LoVo (cell line): Measurements from ENCODE around the gene DCTN5.
"Not testable (repeated sequence)": the region's sequence is repeated elsewhere in the genome, so short reads cannot be mapped to it uniquely, and the experiment has no call there.

ENCODE experiments used
- DNase-seq: peaks from one replicate; pipeline ENCODE4 v3.0.0-alpha.2; 2016; ENCODE audit warnings: low spot score

DCTN5 gene

DNA sequence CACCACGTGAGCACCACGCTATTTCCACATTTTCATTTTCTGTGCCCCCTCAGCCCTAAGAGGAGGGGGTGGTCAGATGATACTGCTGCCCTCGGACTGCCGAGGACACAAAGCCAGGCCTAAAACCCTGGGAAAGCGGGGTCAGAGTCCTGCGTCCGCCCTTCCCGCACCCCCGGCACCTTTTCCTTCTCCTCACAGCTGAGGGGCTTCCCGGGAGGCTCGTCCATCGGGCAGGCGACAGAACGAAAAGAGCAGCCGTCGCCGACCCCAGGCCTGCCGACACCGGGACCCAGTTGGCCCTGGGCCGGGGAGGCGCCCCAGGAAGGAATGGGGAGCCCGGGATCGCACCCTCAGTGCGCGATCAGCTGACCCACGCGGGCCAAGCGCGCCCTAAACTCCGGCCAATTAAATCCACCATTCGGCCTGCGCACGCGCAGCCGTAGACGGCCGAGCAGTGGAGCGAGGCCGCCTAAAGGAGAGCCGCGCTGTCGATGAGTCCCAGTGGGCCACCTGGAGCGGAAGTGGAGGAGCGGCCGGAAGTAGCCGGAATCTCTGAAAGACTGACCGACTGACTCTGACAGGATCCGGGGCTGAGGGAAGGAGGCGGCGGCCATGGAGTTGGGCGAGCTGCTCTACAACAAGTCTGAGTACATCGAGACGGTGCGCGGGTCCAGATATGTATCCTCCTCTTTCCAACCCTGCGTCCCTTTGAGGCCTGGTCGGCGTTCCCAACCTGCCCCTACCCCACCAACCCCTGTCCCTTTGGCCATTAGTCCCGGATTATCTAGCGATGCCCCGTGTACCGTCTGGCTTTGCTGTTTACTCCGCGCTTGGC, at the start of gene DCTN5, which contains the start of gene PALB2:
DCTN5 (plus strand) TSS at position 536 of the 835 bp plus-strand sequence; CDS start at position 613, 77 bp downstream.
PALB2 (minus strand) TSS at position 380 of the 835 bp plus-strand sequence; CDS start at position 227, 153 bp downstream.
- peak; percentile 96 for DNase-seq

DNA sequence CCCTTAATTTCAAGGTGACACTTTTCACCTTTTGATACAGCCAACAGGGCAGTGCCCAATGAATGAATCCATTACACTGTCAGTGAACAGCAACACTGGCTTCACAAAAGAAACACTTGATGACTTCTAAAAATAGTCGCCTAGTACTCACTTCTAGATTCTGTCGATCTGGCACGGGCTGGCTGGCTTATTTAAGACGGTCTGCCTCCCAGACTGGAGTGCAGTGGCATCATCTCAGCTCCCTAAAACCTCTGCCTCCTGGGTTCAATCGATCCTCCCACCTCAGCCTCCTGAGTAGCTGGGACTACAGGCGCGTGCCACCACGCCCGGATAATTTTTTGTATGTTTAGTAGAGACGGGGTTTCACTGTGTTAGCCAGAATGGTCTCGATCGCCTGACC, 47.1 kb upstream of the DCTN5 start:
- DNase-seq = no peak

- peak; percentile 48 for DNase-seq
These were observed 45.9 kb upstream of the DCTN5 start for GRCh38 chr16:23595246-23595950.

DNA sequence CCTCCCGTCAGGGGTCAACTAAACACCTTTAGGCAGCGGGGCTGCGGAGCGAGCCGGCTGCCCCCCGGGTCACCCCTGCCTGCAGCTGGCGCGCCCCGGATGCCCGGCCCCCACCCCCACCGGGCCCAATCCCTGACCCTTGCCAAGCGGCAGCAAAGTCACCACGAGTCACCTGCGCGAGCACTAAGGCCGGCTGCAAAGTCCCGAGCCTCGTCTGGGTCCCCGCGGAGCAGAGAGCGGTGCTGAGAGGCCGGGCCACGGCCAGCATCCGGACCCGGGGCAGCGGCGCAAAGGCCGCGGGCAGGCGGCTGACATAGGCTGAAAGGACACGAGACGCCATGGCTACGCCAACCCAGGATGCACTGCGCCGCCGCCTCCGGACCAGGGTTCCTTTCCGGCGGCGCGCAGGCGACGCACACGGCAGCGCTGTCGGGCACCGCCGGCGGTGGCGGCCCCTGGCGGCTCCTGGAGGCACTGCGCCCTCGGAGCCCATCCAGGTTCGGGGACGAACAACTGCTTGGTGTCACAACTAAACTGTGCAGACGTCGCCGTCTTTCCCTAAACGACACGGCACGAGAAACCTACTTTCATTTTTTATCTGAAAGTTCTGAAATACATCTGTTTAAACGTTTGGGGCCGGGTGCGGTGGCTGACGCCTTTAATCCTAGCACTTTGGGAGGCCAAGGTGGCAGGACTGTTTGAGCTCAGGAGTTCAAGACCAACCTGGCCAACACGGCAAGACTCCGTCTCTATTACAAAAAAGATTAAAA, 45.1 kb upstream of the DCTN5 start, which contains the start of gene NDUFAB1:
NDUFAB1 (minus strand) TSS at position 366 of the 770 bp plus-strand sequence; CDS start at position 340, 26 bp downstream.
- peak; percentile 92 for DNase-seq

- DNase-seq = peak; percentile 61
These were observed 44.1 kb upstream of the DCTN5 start for GRCh38 chr16:23597003-23597756.

DNA sequence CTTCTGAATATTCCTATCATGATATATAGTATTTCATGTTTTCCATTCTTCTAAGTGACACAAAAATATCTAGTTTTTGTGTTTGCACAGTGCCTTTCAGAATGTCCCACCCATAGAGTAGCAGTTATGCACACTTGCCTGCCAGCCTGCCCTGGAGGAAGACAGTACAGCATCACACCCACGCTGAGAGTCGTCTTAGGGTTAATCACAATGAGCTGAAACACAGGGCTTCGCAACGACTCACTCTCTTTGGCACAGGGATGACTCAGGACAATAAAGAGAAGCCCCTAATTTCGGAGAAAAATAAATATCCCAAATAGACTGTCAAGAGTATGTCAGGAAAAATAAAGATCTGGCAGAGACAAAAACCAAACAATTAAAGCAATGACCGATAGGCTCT, 33.5 kb upstream of the DCTN5 start:
- no peak for DNase-seq

DNA sequence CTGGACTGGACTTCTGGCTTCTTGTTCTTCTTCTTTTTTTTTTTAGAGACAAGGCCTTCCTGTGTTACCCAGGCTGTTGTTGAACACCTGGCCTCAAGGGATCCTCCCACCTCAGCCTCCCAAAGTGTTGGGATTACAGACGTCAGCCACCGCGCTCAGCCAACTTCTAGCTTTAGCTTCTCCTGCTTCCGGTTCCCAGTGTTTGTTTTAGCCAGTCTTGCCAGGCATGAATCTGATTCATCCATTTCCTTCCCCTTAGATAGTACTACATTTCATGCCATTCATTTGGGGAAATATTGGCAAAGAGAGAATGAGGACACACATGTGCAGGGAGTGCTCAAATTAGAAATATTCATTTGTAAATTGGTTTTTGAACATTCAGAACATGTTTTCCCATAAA, 33.1 kb upstream of the DCTN5 start:
- no peak for DNase-seq

GRCh38 chr16:23609929-23610328, 31.3 kb upstream of the DCTN5 start:
- no peak for DNase-seq

- not testable (repeated sequence) for DNase-seq
These were observed 30.4 kb upstream of the DCTN5 start for GRCh38 chr16:23610905-23611304.

GRCh38 chr16:23611936-23612335, 29.3 kb upstream of the DCTN5 start:
- DNase-seq = no peak

DNA sequence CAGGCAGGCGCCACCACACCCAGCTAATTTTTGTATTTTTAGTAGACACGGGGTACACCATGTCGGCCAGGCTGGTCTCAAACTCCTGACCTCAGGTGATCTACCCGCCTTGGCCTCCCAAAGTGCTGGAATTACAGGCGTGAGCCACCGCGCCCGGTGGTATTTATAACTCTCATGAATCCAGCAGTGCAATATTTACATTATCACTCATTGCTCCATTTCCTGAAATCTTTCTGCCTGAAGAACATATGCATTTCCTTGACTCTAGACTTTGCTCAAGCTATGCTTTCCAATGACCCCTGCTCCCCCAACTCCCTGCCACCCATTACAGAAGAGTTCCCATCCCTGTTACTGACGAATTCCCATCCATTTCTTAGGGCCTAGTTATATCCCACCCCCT, 25.5 kb upstream of the DCTN5 start:
- no peak for DNase-seq

DNA sequence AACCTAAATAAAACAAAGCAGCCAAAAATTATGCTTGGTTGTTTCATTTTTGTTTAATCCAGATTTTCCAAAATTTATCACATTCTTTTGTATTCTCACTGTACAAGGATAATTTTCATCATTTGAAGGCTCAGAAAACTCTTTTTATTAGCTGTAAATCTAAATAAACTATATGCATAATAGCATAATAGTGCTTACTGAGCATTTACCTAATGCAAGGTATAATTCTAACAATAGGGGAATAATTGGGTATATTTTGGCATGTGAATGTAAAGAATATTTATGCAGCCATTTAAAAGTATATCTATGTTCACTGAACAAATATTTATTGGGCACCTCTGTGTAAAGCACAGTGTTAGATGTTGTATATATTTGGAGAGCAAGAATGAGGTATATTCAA, 17.2 kb upstream of the DCTN5 start:
- DNase-seq = no peak

- no peak for DNase-seq
These were observed 11.8 kb upstream of the DCTN5 start for GRCh38 chr16:23629516-23629915.

DNA sequence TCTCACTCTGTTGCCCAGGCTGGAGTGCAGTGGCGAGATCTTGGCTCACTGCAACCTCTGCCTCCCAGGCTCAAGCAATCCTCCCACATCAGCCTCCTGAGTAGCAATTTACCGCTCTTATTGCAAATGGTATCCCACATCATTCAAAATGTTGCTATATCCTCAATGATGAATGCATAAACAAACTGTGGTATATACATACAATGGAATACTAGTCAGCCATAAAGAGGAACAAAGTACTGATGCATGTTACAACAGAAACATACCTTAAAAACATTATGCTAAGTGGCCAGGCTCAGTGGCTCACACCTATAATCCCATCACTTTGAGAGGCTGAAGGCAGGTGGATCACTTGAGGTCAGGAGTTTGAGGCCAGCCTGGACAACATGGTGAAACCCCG, 9.4 kb upstream of the DCTN5 start:
- not testable (repeated sequence) for DNase-seq

- no peak for DNase-seq
These were observed 6.7 kb upstream of the DCTN5 start for GRCh38 chr16:23634461-23635036.

DNA sequence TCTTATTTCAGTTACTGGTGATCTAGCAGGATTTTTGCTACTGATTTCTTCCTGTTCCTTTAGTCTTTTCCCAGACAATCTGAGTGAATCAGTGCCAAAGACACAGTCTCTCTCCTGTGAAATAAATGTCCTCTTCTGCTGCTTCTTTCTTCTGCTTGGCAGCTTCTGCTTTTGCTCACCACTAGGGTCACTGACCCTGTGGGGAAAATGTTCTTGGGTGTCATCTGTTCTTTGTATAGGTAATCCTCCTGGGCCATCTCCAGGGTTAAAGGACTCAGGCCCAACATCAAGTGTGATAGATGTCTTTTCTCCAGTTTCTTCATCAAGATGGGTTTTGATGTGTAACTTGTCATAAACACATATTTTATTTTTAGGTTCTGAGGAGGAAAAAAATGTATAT, 5.3 kb upstream of the DCTN5 start:
- no peak for DNase-seq

GRCh38 chr16:23640615-23640930, 693 bp upstream of the DCTN5 start:
- DNase-seq = no peak

DNA sequence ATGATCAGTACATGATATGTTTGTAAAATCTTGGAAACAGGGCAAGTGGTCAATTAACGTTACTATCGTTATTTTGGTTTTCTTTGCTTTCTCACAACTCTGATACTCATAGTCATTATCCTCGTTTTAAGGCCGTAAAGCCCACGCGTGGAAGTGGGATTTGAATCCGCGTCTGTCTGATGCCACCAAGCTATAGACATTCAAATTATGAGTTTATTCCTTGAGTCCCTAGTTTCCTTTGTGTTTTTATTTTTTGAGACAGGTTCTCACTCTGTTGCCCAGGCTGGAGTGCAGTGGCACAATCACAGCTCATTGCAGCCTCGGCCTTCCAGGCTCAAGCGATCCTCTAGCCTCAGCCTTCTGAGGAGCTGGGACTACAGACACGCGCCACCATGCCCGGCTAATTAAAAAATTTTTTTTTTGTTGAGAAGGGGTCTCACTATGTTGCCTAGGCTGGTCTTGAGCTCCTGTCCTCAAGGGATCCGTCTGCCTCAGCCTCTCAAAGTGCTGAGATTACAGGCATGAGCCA, 1.0 kb downstream of the DCTN5 start:
- DNase-seq = no peak

DNA sequence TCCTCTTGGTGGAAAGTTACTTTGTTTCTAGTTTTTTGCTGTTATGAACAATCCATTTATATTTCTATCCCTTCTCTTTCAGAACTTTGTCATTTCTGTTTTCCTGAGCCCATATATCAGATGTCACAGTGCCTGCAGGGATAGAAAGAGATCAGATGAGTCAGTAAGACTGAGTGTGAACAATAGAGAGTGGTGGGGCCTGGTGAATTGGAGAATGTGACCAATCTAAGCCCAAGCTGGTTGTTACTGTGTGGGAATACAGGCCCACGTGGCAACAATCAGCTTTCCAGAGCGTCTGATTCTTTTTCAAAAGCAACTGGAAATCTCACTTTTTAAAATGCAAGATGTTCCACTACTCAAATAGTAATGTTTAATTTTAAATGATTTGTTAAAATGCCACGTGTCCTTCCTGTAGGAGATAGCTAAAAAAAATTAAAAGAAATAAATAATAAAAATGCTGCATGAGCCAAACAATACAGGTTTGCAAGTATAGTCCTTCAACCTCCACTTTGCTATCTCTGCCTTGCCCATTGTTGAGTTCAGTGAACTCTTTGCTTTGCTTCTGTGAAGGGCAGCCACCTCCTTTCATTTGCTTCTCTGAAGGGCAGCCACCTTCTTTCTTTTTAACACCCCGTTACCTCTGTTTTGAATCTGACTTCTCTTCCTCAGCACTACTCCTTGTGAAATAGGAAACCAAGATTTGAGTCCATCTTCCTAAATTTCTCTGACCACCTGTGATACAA, 9.6 kb downstream of the DCTN5 start:
- no peak for DNase-seq

DNA sequence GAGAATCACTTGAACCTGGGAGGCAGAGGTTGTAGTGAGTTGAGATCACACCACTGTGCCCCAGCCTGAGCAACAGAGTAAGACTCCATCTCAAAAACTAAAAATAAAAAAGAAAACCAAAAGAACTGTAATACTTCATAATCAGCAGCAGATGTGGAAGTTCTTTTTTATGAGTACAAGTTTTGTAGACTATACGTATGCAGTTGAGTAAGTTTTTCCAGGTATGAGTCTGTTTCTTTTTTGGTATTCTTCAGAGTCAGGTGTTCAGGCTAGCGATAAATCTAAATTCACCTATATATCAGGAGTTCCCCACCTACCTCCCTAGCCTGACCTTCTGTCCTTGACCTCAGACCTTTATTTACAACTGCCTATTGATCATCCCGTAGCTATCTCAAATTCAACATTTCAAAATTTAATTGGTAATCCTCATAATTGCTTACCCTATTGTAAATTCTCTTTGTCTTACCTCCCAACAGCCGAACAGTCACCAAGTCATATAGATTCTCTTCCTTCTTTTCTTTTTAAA, 10.7 kb downstream of the DCTN5 start:
- no peak for DNase-seq
